H1 (cell line): ENCODE results near the gene IL17REL. TPM values are rescaled to one million over a fixed set of nuclear protein-coding genes. Genes with fewer than 3 reads are reported as not detected.

Experiments used
- CTCF ChIA-PET: fragments of 300-600 bp; sonication (Branson Sonifier 250); formaldehyde crosslinking; loops from one replicate; lab custom pipeline; 2021; ENCODE audit not compliant: partially characterized antibody; lab: Charles Lee
- POLR2A ChIA-PET: fragments of 300-600 bp; sonication (Branson Sonifier 250); formaldehyde crosslinking; loops from one replicate; lab custom pipeline; 2021; ENCODE audit warnings: inconsistent platforms; ENCODE audit not compliant: partially characterized antibody; lab: Charles Lee
- DNase-seq, 2 experiments: peaks; one replicate each; pipeline versions ENCODE4 v3.0.0 to v3.0.0-alpha.2; 2010 to 2022; ENCODE audit warnings: low spot score in 2 of 2, low read depth in 1 of 2, mixed read lengths in 1 of 2
- FAIRE-seq: peaks from 2 replicates; lab custom pipeline; 2011; peaks lifted over from hg19 to GRCh38; lab: Jason Lieb, UNC
- H2AFZ ChIP-seq: 2 replicates; pipeline ENCODE4 v1.8.1; 2012; ENCODE audit warnings: low read length, inconsistent platforms
- H2AK5ac ChIP-seq: 2 replicates; pipeline ENCODE4 v1.6.1; 2013; ENCODE audit warnings: low read depth, low read length
- H2BK120ac ChIP-seq: replicated peaks from 2 replicates; pipeline ENCODE3; 2013; ENCODE audit warnings: low read depth, low read length, inconsistent platforms
- H2BK12ac ChIP-seq: 2 replicates; pipeline ENCODE4 v1.6.1; 2013; ENCODE audit warnings: low read depth, low read length
- H2BK15ac ChIP-seq: 2 replicates; pipeline ENCODE4 v1.6.1; 2013; ENCODE audit warnings: low read length
- H2BK20ac ChIP-seq: 2 replicates; pipeline ENCODE4 v1.6.1; 2013; ENCODE audit warnings: low read length
- H2BK5ac ChIP-seq: 2 replicates; pipeline ENCODE4 v1.6.1; 2013; ENCODE audit warnings: low read depth, low read length
- H3K14ac ChIP-seq: 2 replicates; pipeline ENCODE4 v1.6.1; 2013; ENCODE audit warnings: inconsistent platforms; ENCODE audit not compliant: insufficient read length
- H3K18ac ChIP-seq: 2 replicates; pipeline ENCODE4 v1.6.1; 2013; ENCODE audit warnings: low read length; ENCODE audit errors: extremely low read depth
- H3K23ac ChIP-seq: 2 replicates; pipeline ENCODE4 v1.6.1; 2013; ENCODE audit warnings: inconsistent platforms; ENCODE audit not compliant: insufficient read length
- H3K23me2 ChIP-seq: 2 replicates; pipeline ENCODE4 v1.6.1; 2013; ENCODE audit warnings: low read depth, low read length
- H3K27ac ChIP-seq: 2 replicates; pipeline ENCODE4 v1.6.1; 2011; ENCODE audit warnings: low read depth, low read length, inconsistent platforms
- H3K27me3 ChIP-seq, 4 experiments: replicated peaks in 1 of 4; 1 replicate in 1 of 4; 2 replicates in 3 of 4; pipeline versions ENCODE4 v1.6.1 to v1.8.1; 2011 to 2013; ENCODE audit warnings: low read length in 3 of 4, mild to moderate bottlenecking in 3 of 4, inconsistent platforms in 2 of 4, mixed read lengths in 2 of 4, moderate library complexity in 1 of 4; ENCODE audit not compliant: control insufficient read depth in 3 of 4, insufficient read depth in 3 of 4; ENCODE audit errors: extremely low read depth in 1 of 4
- H3K36me3 ChIP-seq, 4 experiments: 2 replicates each; pipeline versions ENCODE4 v1.6.1 to v1.8.1; 2011 to 2013; ENCODE audit warnings: mild to moderate bottlenecking in 4 of 4, low read length in 3 of 4, moderate library complexity in 2 of 4, control low read depth in 1 of 4, inconsistent platforms in 1 of 4; ENCODE audit not compliant: insufficient read depth in 4 of 4, control insufficient read depth in 2 of 4
- H3K4ac ChIP-seq: replicated peaks from 2 replicates; pipeline ENCODE3; 2013; ENCODE audit warnings: low read length, low read depth, mixed read lengths, inconsistent platforms; ENCODE audit not compliant: insufficient read length
- H3K4me1 ChIP-seq, 4 experiments: replicated peaks in 1 of 4; 1 replicate in 1 of 4; 2 replicates in 3 of 4; pipeline versions ENCODE4 v1.6.1 to v1.8.1; 2011 to 2013; ENCODE audit warnings: low read length in 3 of 4, inconsistent platforms in 2 of 4, mixed read lengths in 1 of 4; ENCODE audit not compliant: insufficient read depth in 4 of 4, control insufficient read depth in 3 of 4
- H3K4me2 ChIP-seq, 2 experiments: 2 replicates each; pipeline versions ENCODE4 v1.6.1 to v1.8.1; 2011 to 2013; ENCODE audit warnings: low read depth in 2 of 2, low read length in 2 of 2, control low read depth in 1 of 2, inconsistent platforms in 1 of 2, mild to moderate bottlenecking in 1 of 2; ENCODE audit not compliant: insufficient read depth in 1 of 2
- H3K4me3 ChIP-seq, 4 experiments: fragments of 200-600, 300-600 bp in 1 of 4; sonication (generic), shearing (Covaris generic), sonication (Bioruptor Twin) in 1 of 4; 2 replicates each; pipeline versions ENCODE4 v1.5.1 to v1.8.1; 2011 to 2016; ENCODE audit warnings: low read length in 4 of 4, low read depth in 3 of 4, control low read depth in 2 of 4, inconsistent platforms in 2 of 4, mild to moderate bottlenecking in 2 of 4, mixed read lengths in 1 of 4, moderate library complexity in 1 of 4; ENCODE audit not compliant: insufficient read depth in 2 of 4; ENCODE audit errors: extremely low read depth in 1 of 4
- H3K56ac ChIP-seq: replicated peaks from 2 replicates; pipeline ENCODE3; 2013; ENCODE audit warnings: low read depth, mild to moderate bottlenecking, mixed read lengths, low read length, inconsistent platforms; ENCODE audit not compliant: insufficient read length
- H3K79me1 ChIP-seq: 2 replicates; pipeline ENCODE4 v1.6.1; 2013; ENCODE audit warnings: low read depth, low read length, control low read depth
- H3K79me2 ChIP-seq, 2 experiments: 2 replicates each; pipeline versions ENCODE4 v1.6.1 to v1.8.1; 2012 to 2013; ENCODE audit warnings: low read length in 2 of 2, mild to moderate bottlenecking in 2 of 2, inconsistent platforms in 1 of 2; ENCODE audit not compliant: insufficient read depth in 2 of 2, control insufficient read depth in 1 of 2
- H3K9ac ChIP-seq, 4 experiments: replicated peaks in 1 of 4; 1 replicate in 1 of 4; 2 replicates in 3 of 4; pipeline versions ENCODE4 v1.6.1 to v1.8.1; 2011 to 2013; ENCODE audit warnings: low read depth in 3 of 4, low read length in 3 of 4, control low read depth in 2 of 4, mild to moderate bottlenecking in 2 of 4, moderate library complexity in 2 of 4, inconsistent platforms in 1 of 4; ENCODE audit errors: extremely low read depth in 1 of 4
- H3K9me3 ChIP-seq, 2 experiments: 2 replicates each; pipeline versions ENCODE4 v1.6.1 to v1.8.1; 2012 to 2013; ENCODE audit warnings: mild to moderate bottlenecking in 2 of 2, moderate library complexity in 2 of 2, control low read depth in 1 of 2, inconsistent platforms in 1 of 2, low read depth in 1 of 2, low read length in 1 of 2, mixed read lengths in 1 of 2; ENCODE audit not compliant: insufficient read depth in 2 of 2
- H4K20me1 ChIP-seq, 2 experiments: replicated peaks in 1 of 2; 2 replicates each; pipeline versions ENCODE3 to v1.8.1; 2011 to 2013; ENCODE audit warnings: inconsistent platforms in 2 of 2, low read length in 2 of 2, mild to moderate bottlenecking in 1 of 2; ENCODE audit not compliant: insufficient read depth in 2 of 2, control insufficient read depth in 1 of 2
- H4K5ac ChIP-seq: 2 replicates; pipeline ENCODE4 v1.6.1; 2013; ENCODE audit warnings: low read length, low read depth, mixed read lengths, inconsistent platforms; ENCODE audit not compliant: insufficient read length
- H4K8ac ChIP-seq: 2 replicates; pipeline ENCODE4 v1.8.0; 2013; ENCODE audit warnings: mild to moderate bottlenecking, moderate library complexity, low read length, inconsistent platforms; ENCODE audit not compliant: insufficient read depth; ENCODE audit errors: extremely low read depth
- H4K91ac ChIP-seq: replicated peaks from 2 replicates; pipeline ENCODE3; 2013; ENCODE audit warnings: low read length, mixed read lengths, inconsistent platforms; ENCODE audit not compliant: insufficient read length
- GTF2F1 ChIP-seq: IDR thresholded peaks from 2 replicates; pipeline ENCODE4 v1.6.1; 2012; ENCODE audit warnings: low read depth, low read length, improper control_type of control experiment, borderline replicate concordance
- JUND ChIP-seq: IDR thresholded peaks from 2 replicates; pipeline ENCODE4 v1.6.1; 2011; ENCODE audit warnings: mild to moderate bottlenecking, improper control_type of control experiment, low read length
- WGBS, 2 experiments: shearing (Covaris generic) in 1 of 2; methylation state at CpG; one replicate each; pipeline versions ENCODE4 v1.1.6 to v1.1.7; 2013 to 2015; ENCODE audit warnings: low lambda C conversion rate in 2 of 2, mixed read lengths in 2 of 2, inconsistent platforms in 1 of 2, low coverage in 1 of 2, missing lambda C conversion rate in 1 of 2; ENCODE audit not compliant: insufficient replicate concordance in 2 of 2, insufficient coverage in 1 of 2, insufficient read length in 1 of 2; ENCODE audit errors: extremely low coverage in 1 of 2, missing lambda C conversion rate in 1 of 2; 5-methylcytosine and 5-hydroxymethylcytosine counted together
- polyA plus RNA-seq, 7 experiments: library from polyadenylated mRNA; depleted of rRNA in 3 of 7; stranded (reverse) in 5 of 7; unstranded in 2 of 7; fragments of >200 nt in 5 of 7; fragments of 200-250 nt in 2 of 7; gene quantifications; 1 replicate in 5 of 7; 2 replicates in 1 of 7; 4 replicates in 1 of 7; pipeline versions ENCODE4 v1.2.1 to v1.2.3, GENCODE V29; 2011 to 2013; ENCODE audit warnings: missing spikeins in 2 of 7, mixed read lengths in 2 of 7
- total RNA-seq: library from RNA; stranded (reverse); fragmentation: NEBNext Ultra II Directional; extraction: Animal tissue kit (Norgen Biotek cat#: 25700); gene quantifications from 2 replicates; pipeline ENCODE4 v1.2.1, GENCODE V29; 2021
- TF ChIP-seq, protein P1 (sequence below): IDR thresholded peaks from 2 replicates; pipeline ENCODE4 v1.6.1; 2012; ENCODE audit warnings: inconsistent platforms
- TF ChIP-seq, protein P2 (sequence below): IDR thresholded peaks from 2 replicates; pipeline ENCODE4 v1.6.1; 2012; ENCODE audit warnings: low read length, inconsistent platforms

IL17REL gene
- total and polyA plus RNA-seq, 2 of the 8 experiments (the other 6 are each of a cell fraction or from before 2014, with no cell fraction given), result 0.15 to 0.20 TPM

DNA sequence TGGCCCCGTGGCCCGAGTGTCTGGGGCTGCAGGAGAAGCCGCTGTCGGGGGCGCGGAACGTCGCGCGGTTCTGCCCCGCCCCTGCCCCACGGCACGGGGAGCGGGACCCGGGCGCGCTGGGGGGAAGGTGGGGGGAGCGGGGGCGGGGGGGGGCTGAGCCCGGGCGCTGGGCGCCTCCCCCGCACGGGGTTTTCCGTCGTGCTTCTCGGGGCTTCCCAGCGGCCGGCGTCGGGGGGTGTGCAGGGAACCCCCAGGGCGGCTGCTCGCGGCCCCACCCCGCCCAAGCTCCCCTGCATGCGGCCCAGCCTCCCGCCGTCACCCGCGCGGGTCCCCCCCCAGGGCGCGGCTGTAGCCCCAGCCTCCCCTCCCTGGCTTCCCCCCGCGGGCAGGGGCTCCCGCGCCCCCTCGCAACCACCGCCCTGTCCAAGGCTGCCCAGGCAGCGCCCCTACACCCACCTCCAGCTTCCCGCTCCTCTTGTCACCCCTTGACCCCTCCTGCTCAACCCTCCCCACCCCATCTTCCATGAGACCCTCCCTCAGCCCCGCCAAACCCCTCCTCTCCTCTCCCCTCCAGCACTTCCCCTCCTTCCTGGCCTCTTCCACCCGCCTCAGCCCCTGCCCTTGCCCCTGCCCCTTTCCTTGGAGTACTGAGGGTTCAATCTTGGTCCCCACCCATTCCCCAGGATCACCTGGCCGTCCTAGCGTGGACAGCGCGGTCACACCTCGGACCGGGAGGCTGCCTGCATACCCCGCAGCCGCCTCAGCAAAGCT, 1.7 kb downstream of the IL17REL start:
- Histone ChIP-seq H3K4me1 (peaks cover 0 to 25% (median 16%) of the 10 kb centered on the region in 4 experiments; a peak in 6 of 7 replicates), H3K23ac (no peak overlapping the region), H3K4ac (peak overlapping the region; percentile 44), H3K14ac (no peak overlapping the region), H3K23me2 (peaks cover 9% of the 10 kb centered on the region; the same call in 1 of the 2 replicates), H4K5ac (no peak overlapping the region), H4K20me1 (peaks cover 0 to 2% of the 10 kb centered on the region in 2 experiments), H2BK5ac (no peak overlapping the region), H3K9ac (no peak overlapping the region), H2BK20ac (no peak overlapping the region), H3K79me1 (no peaks in the 10 kb centered on the region; the same call in 1 of the 2 replicates), H2BK15ac (no peak overlapping the region), H2AFZ (no peak overlapping the region; the same call in 1 of the 2 replicates), H3K56ac (no peak overlapping the region), H2BK120ac (no peak overlapping the region), H3K9me3 (no peaks in the 10 kb centered on the region), H3K79me2 (no peaks in the 10 kb centered on the region), H3K27ac (no peak overlapping the region), H4K91ac (no peak overlapping the region), H2AK5ac (no peak overlapping the region), H2BK12ac (no peak overlapping the region), H3K18ac (peak overlapping the region; percentile 71; the same call in 1 of the 2 replicates), H3K4me3 (peak overlapping the region in 2 of 4 experiments; percentile 19 to 51; a peak in 4 of 8 replicates), H4K8ac (0 out of 2 replicates have a peak overlapping the region, but pooled peaks have one; percentile 28), H3K4me2 (peak overlapping the region; percentile 26 to 75), H3K36me3 (no peaks in the 10 kb centered on the region), H3K27me3 (peaks cover 19 to 56% (median 42%) of the 10 kb centered on the region in 4 experiments)
- ChIA-PET POLR2A (no interaction called here), CTCF (interaction anchor here (1.6 to 2.3 kb wide), 2 partner anchors 21 to 28 kb away, joined by 5 to 11 read pairs; no protein-coding TSS in a partner anchor)
- FAIRE-seq, result no peak
- DNase-seq, result peak in 1 of 2 experiments; percentile 54
- 17% methylated on average over 10 of the region's 61 CpGs; no CpG with 5 or more reads in 1 of the 2 experiments for WGBS, 2 experiments
- TF ChIP-seq, protein P1, sequence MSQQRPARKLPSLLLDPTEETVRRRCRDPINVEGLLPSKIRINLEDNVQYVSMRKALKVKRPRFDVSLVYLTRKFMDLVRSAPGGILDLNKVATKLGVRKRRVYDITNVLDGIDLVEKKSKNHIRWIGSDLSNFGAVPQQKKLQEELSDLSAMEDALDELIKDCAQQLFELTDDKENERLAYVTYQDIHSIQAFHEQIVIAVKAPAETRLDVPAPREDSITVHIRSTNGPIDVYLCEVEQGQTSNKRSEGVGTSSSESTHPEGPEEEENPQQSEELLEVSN, result no peak
- TF ChIP-seq, protein P2, sequence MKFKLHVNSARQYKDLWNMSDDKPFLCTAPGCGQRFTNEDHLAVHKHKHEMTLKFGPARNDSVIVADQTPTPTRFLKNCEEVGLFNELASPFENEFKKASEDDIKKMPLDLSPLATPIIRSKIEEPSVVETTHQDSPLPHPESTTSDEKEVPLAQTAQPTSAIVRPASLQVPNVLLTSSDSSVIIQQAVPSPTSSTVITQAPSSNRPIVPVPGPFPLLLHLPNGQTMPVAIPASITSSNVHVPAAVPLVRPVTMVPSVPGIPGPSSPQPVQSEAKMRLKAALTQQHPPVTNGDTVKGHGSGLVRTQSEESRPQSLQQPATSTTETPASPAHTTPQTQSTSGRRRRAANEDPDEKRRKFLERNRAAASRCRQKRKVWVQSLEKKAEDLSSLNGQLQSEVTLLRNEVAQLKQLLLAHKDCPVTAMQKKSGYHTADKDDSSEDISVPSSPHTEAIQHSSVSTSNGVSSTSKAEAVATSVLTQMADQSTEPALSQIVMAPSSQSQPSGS, result no peak
- TF ChIP-seq GTF2F1 (no peak), JUND (no peak)
